Uterus (tissue), 4 donors: ENCODE measurements around the gene EIF4E2. TPM values are rescaled to one million over a fixed set of nuclear protein-coding genes. Genes with fewer than 3 reads are reported as not detected.

Source experiments
- DNase-seq, 2 donors: peaks; one replicate each; pipeline ENCODE4 v3.0.0-alpha.2; 2019 to 2020
- H3K27ac ChIP-seq, 2 donors: fragments of 200-600 bp; sonication (generic); 1 replicate in 1 of 2; 2 replicates in 1 of 2; pipeline ENCODE4 v1.5.1; 2016 to 2018
- H3K27me3 ChIP-seq, 2 donors: fragments of 200-600 bp; sonication (generic); one replicate each; pipeline ENCODE4 v1.5.1; 2018 to 2019; ENCODE audit warnings: control low read depth in 1 of 2
- H3K36me3 ChIP-seq, 2 donors: fragments of 200-600 bp; sonication (generic); one replicate each; pipeline ENCODE4 v1.5.1; 2019; ENCODE audit warnings: control low read depth in 1 of 2
- H3K4me1 ChIP-seq, 2 donors: fragments of 200-600 bp; sonication (generic); one replicate each; pipeline ENCODE4 v1.5.1; 2018 to 2019; ENCODE audit warnings: control low read depth in 1 of 2
- H3K4me3 ChIP-seq, 2 donors: fragments of 200-600 bp; sonication (generic); 1 replicate in 1 of 2; 2 replicates in 1 of 2; pipeline ENCODE4 v1.5.1; 2018 to 2019; ENCODE audit warnings: mild to moderate bottlenecking in 1 of 2
- H3K9me3 ChIP-seq, 2 donors: fragments of 200-600 bp; sonication (generic); one replicate each; pipeline ENCODE4 v1.5.1; 2019; ENCODE audit warnings: control low read depth in 1 of 2
- CTCF ChIP-seq, 4 experiments: fragments of 200-600 bp in 2 of 4; fragments of 450-650 bp in 2 of 4; sonication (generic) in 2 of 4; IDR thresholded peaks; one replicate each; pipeline ENCODE4 v1.5.1; 2016 to 2019; ENCODE audit warnings: antibody characterized with exemption in 4 of 4, mild to moderate bottlenecking in 2 of 4, moderate library complexity in 1 of 4
- POLR2A ChIP-seq, 2 donors: fragments of 450-650 bp; IDR thresholded peaks; one replicate each; pipeline ENCODE4 v1.6.1; 2016; ENCODE audit warnings: antibody characterized with exemption in 2 of 2, mild to moderate bottlenecking in 1 of 2, moderate library complexity in 1 of 2
- intact Hi-C: fragments of 100-400 bp; cut with DNase I; formaldehyde crosslinking; loops from one replicate; pipeline ENCODE4 v1.15.1; 2023; ENCODE audit warnings: low total_unique reads
- total RNA-seq, 4 donors: library from RNA; depleted of rRNA in 3 of 4; stranded (reverse); fragments of >200 nt in 3 of 4; gene quantifications; one replicate each; pipeline versions ENCODE4 v1.1.0 to v1.2.4, GENCODE V29; 2014 to 2023
- donor health status: DM: yes; HTN: yes; CAD: no.

Gene EIF4E2
- total RNA-seq, 4 donors from 2014 or later = 24.3 to 195 (median 56.6) TPM

- intact Hi-C loops = loop anchor here (10.0 kb wide), 1 partner anchor 620 kb away; no protein-coding TSS in a partner anchor
- no peak for DNase-seq
- H3K27ac ChIP-seq = no peak overlapping the region
- H3K4me1 ChIP-seq = peaks cover 0 to 12% of the 10 kb centered on the region in 2 donors
- no peak overlapping the region for H3K4me3 ChIP-seq
- peaks cover 14 to 27% of the 10 kb centered on the region in 2 donors for H3K27me3 ChIP-seq
- TF ChIP-seq CTCF (IDR thresholded peaks at IDR 0.05) (no peak), POLR2A (IDR thresholded peaks at IDR 0.05) (no peak)
- H3K9me3 ChIP-seq = no peaks in the 10 kb centered on the region
- H3K36me3 ChIP-seq = no peaks in the 10 kb centered on the region
These were observed 25.7 kb upstream of the EIF4E2 start for GRCh38 chr2:232524771-232525170.

- Histone ChIP-seq H3K9me3 (no peaks in the 10 kb centered on the region), H3K4me1 (peaks cover 0 to 12% of the 10 kb centered on the region in 2 donors), H3K27me3 (peaks cover 14 to 27% of the 10 kb centered on the region in 2 donors), H3K27ac (no peak overlapping the region), H3K36me3 (no peaks in the 10 kb centered on the region), H3K4me3 (no peak overlapping the region)
- TF ChIP-seq POLR2A (IDR thresholded peaks at IDR 0.05) = no peak
- no peak for TF ChIP-seq CTCF (IDR thresholded peaks at IDR 0.05)
- DNase-seq = no peak
- intact Hi-C loops = loop anchor here (10.0 kb wide), 1 partner anchor 620 kb away; no protein-coding TSS in a partner anchor
These were observed 25.3 kb upstream of the EIF4E2 start for GRCh38 chr2:232525199-232525598.

- intact Hi-C loops = loop anchor here (10.0 kb wide), 1 partner anchor 621 kb away; no protein-coding TSS in a partner anchor
- H3K4me1 ChIP-seq = peaks cover 0 to 12% of the 10 kb centered on the region in 2 donors
These were observed 24.6 kb upstream of the EIF4E2 start, which contains the start of gene CHRND for GRCh38 chr2:232525791-232526371. TSS of gene CHRND (plus strand) at chr2:232526160. CDS start at chr2:232526216, 56 bp downstream.

GRCh38 chr2:232526372-232526941, 24.0 kb upstream of the EIF4E2 start:
- H3K9me3 ChIP-seq = no peaks in the 10 kb centered on the region
- peaks cover 14 to 27% of the 10 kb centered on the region in 2 donors for H3K27me3 ChIP-seq
- H3K27ac ChIP-seq = no peak overlapping the region
- no peaks in the 10 kb centered on the region for H3K36me3 ChIP-seq
- intact Hi-C loops = loop anchor here (10.0 kb wide), 1 partner anchor 622 kb away; no protein-coding TSS in a partner anchor
- H3K4me3 ChIP-seq = no peak overlapping the region
- peaks cover 0 to 12% of the 10 kb centered on the region in 2 donors for H3K4me1 ChIP-seq
- no peak for DNase-seq
- TF ChIP-seq POLR2A (IDR thresholded peaks at IDR 0.05) (no peak), CTCF (IDR thresholded peaks at IDR 0.05) (no peak)

More at GRCh38 chr2:232525791-232526371, 24.6 kb upstream of the EIF4E2 start, which contains the start of gene CHRND:
- Histone ChIP-seq H3K27ac (no peak within 1 kb of the TSS), H3K36me3 (no peaks in the 10 kb centered on the region), H3K9me3 (no peaks in the 10 kb centered on the region), H3K4me3 (no peak within 1 kb of the TSS), H3K27me3 (peaks cover 14 to 27% of the 10 kb centered on the region in 2 donors)
- no peak for DNase-seq
- no peak for TF ChIP-seq POLR2A (IDR thresholded peaks at IDR 0.05)

- H3K27me3 ChIP-seq = peaks cover 6 to 20% of the 10 kb centered on the region in 2 donors
- intact Hi-C loops = loop anchor here (10.0 kb wide), 1 partner anchor 623 kb away; no protein-coding TSS in a partner anchor
- H3K36me3 ChIP-seq = no peaks in the 10 kb centered on the region
- no peak overlapping the region for H3K27ac ChIP-seq
- TF ChIP-seq POLR2A (IDR thresholded peaks at IDR 0.05) (no peak), CTCF (IDR thresholded peaks at IDR 0.05) (no peak)
- H3K9me3 ChIP-seq = no peaks in the 10 kb centered on the region
- H3K4me1 ChIP-seq = peaks cover 0 to 9% of the 10 kb centered on the region in 2 donors
- no peak for DNase-seq
- no peak overlapping the region for H3K4me3 ChIP-seq
These were observed 22.5 kb upstream of the EIF4E2 start for GRCh38 chr2:232527905-232528470.
